ENCODE data around the gene NR1D1. TPM values are rescaled to one million over a fixed set of nuclear protein-coding genes. Genes with fewer than 3 reads are reported as not detected.
A peak's percentile ranks its signal among the peaks of the same experiment; 100 is the strongest.

Gene NR1D1
- total and polyA plus RNA-seq, 2 of the 13 experiments (the other 11 are each of a cell fraction or from before 2014, with no cell fraction given) = 2.1 to 2.7 TPM

- Histone ChIP-seq H3K4me1 (ENCODE audit: insufficient read depth, low read length) (peaks cover 67% of the 10 kb centered on the region), H3K9me3 (ENCODE audit: low read length) (no peaks in the 10 kb centered on the region), H3K36me3 (replicated peaks in 1 of 2; ENCODE audit: control insufficient read depth in 1 of 2, insufficient read depth in 2 of 2, low read length in 2 of 2) (peaks cover 17 to 33% of the 10 kb centered on the region in 2 experiments), H4K20me1 (ENCODE audit: insufficient read depth, low read length) (no peaks in the 10 kb centered on the region), H3K27ac (ENCODE audit: extremely low read length, insufficient read depth, low read length) (peak overlapping the region; percentile 95), H3K27me3 (ENCODE audit: control insufficient read depth in 1 of 2, insufficient read depth in 2 of 2, low read length in 2 of 2) (no peaks in the 10 kb centered on the region; a peak in 1 of 5 replicates), H2AFZ (ENCODE audit: low read length) (no peak overlapping the region), H3K79me2 (ENCODE audit: insufficient read depth, low read length) (peaks cover 18% of the 10 kb centered on the region), H3K9ac (ENCODE audit: insufficient read depth, low read depth, low read length) (peak overlapping the region; percentile 94), H3K4me3 (replicated peaks in 1 of 3; ENCODE audit: insufficient read depth in 1 of 3, low read depth in 2 of 3, low read length in 3 of 3) (peak overlapping the region; percentile 72 to 86 (median 79)), H3K4me2 (ENCODE audit: low read depth, low read length) (peak overlapping the region; percentile 94)
- peak; percentile 82 for FAIRE-seq
- in situ Hi-C loops (cut with HindIII; ENCODE audit: extremely low pct_ligation_motif_present, low pct_unique_long_range_greater_than_20kb) = no loop called here
- no TSS peak for BruUV-seq (replicated peaks)
- POLR2A ChIA-PET = interaction anchor here (0.8 to 8.1 kb wide), 19 partner anchors 8 to 639 kb away, joined by 3 to 568 read pairs (median 9); partner anchors contain the start of genes CASC3, CSF3, MED24 and MSL1
- CTCF ChIA-PET (ENCODE audit: low intra/inter-chr PET ratio, low total read pairs) = no interaction called here
- WGBS (ENCODE audit: low lambda C conversion rate) = 2% methylated on average over 32 of the region's 52 CpGs
- ATAC-seq = peak; percentile 60
- intact Hi-C loops (cut with micrococcal nuclease; ENCODE audit: unreplicated experiment) = no loop called here
- DNase-seq (ENCODE audit: low spot score) = peak; percentile 99
- TF ChIP-seq LRRFIP1 (CRISPR knock-in tag; conservative IDR thresholded peaks at IDR 0.05) (no peak), E2F2 (CRISPR knock-in tag; IDR thresholded peaks at IDR 0.05; ENCODE audit: borderline replicate concordance) (no peak), MYNN (CRISPR knock-in tag; IDR thresholded peaks at IDR 0.05; ENCODE audit: low read depth) (peak; percentile 96), DR1 (CRISPR knock-in tag; IDR thresholded peaks at IDR 0.05) (peak; percentile 75), ZFP41 (CRISPR knock-in tag; IDR thresholded peaks at IDR 0.05; ENCODE audit: borderline replicate concordance) (peak; percentile 71; the same call in 1 of the 2 replicates), ZNF235 (CRISPR knock-in tag; IDR thresholded peaks at IDR 0.05; ENCODE audit: borderline replicate concordance) (peak; percentile 92; the same call in 1 of the 2 replicates), THYN1 (CRISPR knock-in tag; IDR thresholded peaks at IDR 0.05; ENCODE audit: borderline replicate concordance, low read depth) (no peak), ATAD3A (CRISPR knock-in tag; IDR thresholded peaks at IDR 0.05) (no peak), ZNF530 (CRISPR knock-in tag; IDR thresholded peaks at IDR 0.05; ENCODE audit: low read depth) (no peak), TRIM22 (IDR thresholded peaks at IDR 0.05) (no peak), SIX4 (CRISPR knock-in tag; IDR thresholded peaks at IDR 0.05) (peak; percentile 79; the same call in 1 of the 2 replicates), SALL2 (CRISPR knock-in tag; IDR thresholded peaks at IDR 0.05) (peak; percentile 89; the same call in 1 of the 2 replicates), THAP8 (CRISPR knock-in tag; IDR thresholded peaks at IDR 0.05; ENCODE audit: borderline replicate concordance) (no peak), ZNF720 (CRISPR knock-in tag; IDR thresholded peaks at IDR 0.05) (no peak), TBX2 (CRISPR knock-in tag; IDR thresholded peaks at IDR 0.05; ENCODE audit: borderline replicate concordance) (peak; percentile 97), ZSCAN9 (CRISPR knock-in tag; IDR thresholded peaks at IDR 0.05; ENCODE audit: borderline replicate concordance) (peak; percentile 98), SIN3B (IDR thresholded peaks at IDR 0.05; ENCODE audit: low read length) (no peak; the same call in 1 of the 2 replicates), ZNF274 (CRISPR knock-in tag; IDR thresholded peaks at IDR 0.05) (peak; percentile 95), GZF1 (CRISPR knock-in tag; IDR thresholded peaks at IDR 0.05) (no peak)
Measured at GRCh38 chr17:40098846-40099618, 1.4 kb downstream of the NR1D1 start.
